Raji (cell line): ENCODE measurements around the gene BHMT2.

Experiments used
- POLR2A ChIP-seq: IDR thresholded peaks from 2 replicates; pipeline ENCODE4 v1.6.1; 2011; ENCODE audit warnings: low read depth, low read length, control low read depth; ENCODE audit not compliant: insufficient read depth

Gene BHMT2

DNA sequence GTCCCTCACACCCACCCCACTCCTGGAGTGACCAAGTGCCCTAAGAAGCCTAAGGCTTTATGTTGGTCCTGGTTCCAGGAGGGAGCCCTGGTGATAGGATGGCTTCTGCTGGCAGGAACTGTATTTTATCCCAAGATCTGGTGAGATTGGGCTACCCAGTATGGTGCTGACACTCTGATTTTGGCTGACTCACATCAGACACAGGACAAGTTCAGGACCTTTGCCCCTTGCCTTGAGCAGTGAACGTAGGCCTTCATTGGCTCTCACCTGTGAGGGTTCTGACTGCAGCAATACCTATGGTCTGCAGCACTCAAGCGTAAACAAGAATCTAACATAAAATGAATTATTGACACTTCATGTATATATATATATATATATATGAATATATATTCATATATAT, 67.1 kb downstream of the BHMT2 start:
- no peak for TF ChIP-seq POLR2A
